Measurements from ENCODE around the gene VIPR2. TPM values are rescaled to one million over a fixed set of nuclear protein-coding genes. Genes with fewer than 3 reads are reported as not detected.

Gene VIPR2
- total RNA-seq, 4 donors from 2014 or later = 9.3 to 16.6 (median 12.1) TPM

GRCh38 chr7:159114096-159114495 is 30.6 kb downstream of the VIPR2 start:
- 74% methylated on average over 7 of the region's 7 CpGs for WGBS
- TF ChIP-seq CTCF (IDR thresholded peaks at IDR 0.05) (no peak), POLR2A (IDR thresholded peaks at IDR 0.05; ENCODE audit: low read depth) (no peak), POLR2AphosphoS5 (IDR thresholded peaks at IDR 0.05) (no peak), EP300 (IDR thresholded peaks at IDR 0.05) (no peak)
- no peak overlapping the region for H3K27ac ChIP-seq (replicated peaks in 1 of 4)
- intact Hi-C loops (cut with DNase I) = no loop called here
- peaks cover 0 to 37% (median 0%) of the 10 kb centered on the region in 4 donors for H3K27me3 ChIP-seq
- no peaks in the 10 kb centered on the region for H3K36me3 ChIP-seq
- H3K4me3 ChIP-seq = no peak overlapping the region
- no peak for DNase-seq (ENCODE audit: extremely low spot score)
- no peaks in the 10 kb centered on the region for H3K9me3 ChIP-seq
- H3K4me1 ChIP-seq = peaks cover 6 to 22% (median 20%) of the 10 kb centered on the region in 4 donors

- H3K27me3 ChIP-seq = peaks cover 0 to 33% (median 0%) of the 10 kb centered on the region in 4 donors
- 61% methylated on average over 8 of the region's 8 CpGs for WGBS
- H3K4me3 ChIP-seq = no peak overlapping the region
- TF ChIP-seq EP300 (IDR thresholded peaks at IDR 0.05) = no peak
- TF ChIP-seq CTCF (IDR thresholded peaks at IDR 0.05) = no peak
- TF ChIP-seq POLR2AphosphoS5 (IDR thresholded peaks at IDR 0.05) = no peak
- no peak for TF ChIP-seq POLR2A (IDR thresholded peaks at IDR 0.05; ENCODE audit: low read depth)
- intact Hi-C loops (cut with DNase I) = no loop called here
- H3K27ac ChIP-seq (replicated peaks in 1 of 4) = no peak overlapping the region
- peaks cover 9 to 30% (median 24%) of the 10 kb centered on the region in 4 donors for H3K4me1 ChIP-seq
- no peaks in the 10 kb centered on the region for H3K9me3 ChIP-seq
- no peak for DNase-seq (ENCODE audit: extremely low spot score)
- no peaks in the 10 kb centered on the region for H3K36me3 ChIP-seq
Measured at GRCh38 chr7:159113056-159113455, 31.6 kb downstream of the VIPR2 start.

- Histone ChIP-seq H3K4me3 (no peak overlapping the region), H3K9me3 (no peaks in the 10 kb centered on the region), H3K27me3 (peaks cover 0 to 35% (median 0%) of the 10 kb centered on the region in 4 donors), H3K36me3 (no peaks in the 10 kb centered on the region), H3K27ac (replicated peaks in 1 of 4) (no peak overlapping the region), H3K4me1 (peaks cover 9 to 37% (median 28%) of the 10 kb centered on the region in 4 donors)
- no peak for TF ChIP-seq EP300 (IDR thresholded peaks at IDR 0.05)
- TF ChIP-seq POLR2AphosphoS5 (IDR thresholded peaks at IDR 0.05) = no peak
- no peak for TF ChIP-seq CTCF (IDR thresholded peaks at IDR 0.05)
- TF ChIP-seq POLR2A (IDR thresholded peaks at IDR 0.05; ENCODE audit: low read depth) = no peak
- intact Hi-C loops (cut with DNase I) = no loop called here
- no peak for DNase-seq (ENCODE audit: extremely low spot score)
- WGBS = 63% methylated on average over 46 of the region's 48 CpGs
Measured at GRCh38 chr7:159112136-159113011, 32.3 kb downstream of the VIPR2 start.

- H3K27ac ChIP-seq (replicated peaks in 1 of 4) = peak overlapping the region in 1 of 4 donors; percentile 20
- WGBS = 70% methylated on average over 10 of the region's 10 CpGs
- TF ChIP-seq EP300 (IDR thresholded peaks at IDR 0.05) (no peak), CTCF (IDR thresholded peaks at IDR 0.05) (no peak), POLR2A (IDR thresholded peaks at IDR 0.05; ENCODE audit: low read depth) (no peak), POLR2AphosphoS5 (IDR thresholded peaks at IDR 0.05) (no peak)
Measured at GRCh38 chr7:159109653-159110035, 35.0 kb downstream of the VIPR2 start.

More at GRCh38 chr7:159109653-159110035, 35.0 kb downstream of the VIPR2 start:
- DNase-seq (ENCODE audit: extremely low spot score) = no peak
- Histone ChIP-seq H3K9me3 (no peaks in the 10 kb centered on the region), H3K36me3 (no peaks in the 10 kb centered on the region), H3K27me3 (peaks cover 0 to 49% (median 0%) of the 10 kb centered on the region in 4 donors), H3K4me1 (peaks cover 22 to 34% (median 27%) of the 10 kb centered on the region in 4 donors), H3K4me3 (no peak overlapping the region)
- intact Hi-C loops (cut with DNase I) = no loop called here
